NB4 (cell line): ENCODE data around the gene ARHGAP29.

Experiments used
- POLR2A ChIP-seq: IDR thresholded peaks from 2 replicates; pipeline ENCODE4 v1.6.1; 2011; ENCODE audit warnings: mild to moderate bottlenecking; ENCODE audit not compliant: insufficient read length; ENCODE audit errors: extremely low read depth
- TF ChIP-seq, protein P1 (sequence below): IDR thresholded peaks from one replicate; pipeline ENCODE4 v1.5.1; 2012; ENCODE audit warnings: low read depth, low read length

DNA sequence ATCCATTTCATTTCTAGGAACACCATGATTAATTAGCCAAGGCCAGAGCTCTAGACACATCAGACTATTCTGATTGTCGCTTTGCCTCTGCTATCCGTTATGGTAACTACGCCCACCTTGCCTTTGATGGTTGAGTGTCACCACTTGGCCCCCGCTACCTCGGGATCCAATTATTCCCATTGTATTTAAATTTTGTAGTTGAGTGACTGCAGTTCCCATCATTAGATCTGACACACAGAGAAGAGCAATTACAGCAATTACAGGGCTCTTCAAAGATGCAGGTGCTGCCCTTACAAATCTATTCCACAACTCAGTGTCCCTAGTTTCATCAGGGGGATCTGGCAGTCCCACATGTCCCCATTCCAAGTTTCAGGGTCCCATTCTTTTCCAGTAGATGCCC is 71.5 kb downstream of the ARHGAP29 start:
- no peak for TF ChIP-seq POLR2A
- TF ChIP-seq, protein P1, sequence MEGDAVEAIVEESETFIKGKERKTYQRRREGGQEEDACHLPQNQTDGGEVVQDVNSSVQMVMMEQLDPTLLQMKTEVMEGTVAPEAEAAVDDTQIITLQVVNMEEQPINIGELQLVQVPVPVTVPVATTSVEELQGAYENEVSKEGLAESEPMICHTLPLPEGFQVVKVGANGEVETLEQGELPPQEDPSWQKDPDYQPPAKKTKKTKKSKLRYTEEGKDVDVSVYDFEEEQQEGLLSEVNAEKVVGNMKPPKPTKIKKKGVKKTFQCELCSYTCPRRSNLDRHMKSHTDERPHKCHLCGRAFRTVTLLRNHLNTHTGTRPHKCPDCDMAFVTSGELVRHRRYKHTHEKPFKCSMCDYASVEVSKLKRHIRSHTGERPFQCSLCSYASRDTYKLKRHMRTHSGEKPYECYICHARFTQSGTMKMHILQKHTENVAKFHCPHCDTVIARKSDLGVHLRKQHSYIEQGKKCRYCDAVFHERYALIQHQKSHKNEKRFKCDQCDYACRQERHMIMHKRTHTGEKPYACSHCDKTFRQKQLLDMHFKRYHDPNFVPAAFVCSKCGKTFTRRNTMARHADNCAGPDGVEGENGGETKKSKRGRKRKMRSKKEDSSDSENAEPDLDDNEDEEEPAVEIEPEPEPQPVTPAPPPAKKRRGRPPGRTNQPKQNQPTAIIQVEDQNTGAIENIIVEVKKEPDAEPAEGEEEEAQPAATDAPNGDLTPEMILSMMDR = no peak
